ENCODE measurements around the gene ODC1. TPM values are rescaled to one million over a fixed set of nuclear protein-coding genes. Genes with fewer than 3 reads are reported as not detected.

The ODC1 gene
- total RNA-seq, 2 experiments from 2014 or later, result 180 to 181 TPM

DNA sequence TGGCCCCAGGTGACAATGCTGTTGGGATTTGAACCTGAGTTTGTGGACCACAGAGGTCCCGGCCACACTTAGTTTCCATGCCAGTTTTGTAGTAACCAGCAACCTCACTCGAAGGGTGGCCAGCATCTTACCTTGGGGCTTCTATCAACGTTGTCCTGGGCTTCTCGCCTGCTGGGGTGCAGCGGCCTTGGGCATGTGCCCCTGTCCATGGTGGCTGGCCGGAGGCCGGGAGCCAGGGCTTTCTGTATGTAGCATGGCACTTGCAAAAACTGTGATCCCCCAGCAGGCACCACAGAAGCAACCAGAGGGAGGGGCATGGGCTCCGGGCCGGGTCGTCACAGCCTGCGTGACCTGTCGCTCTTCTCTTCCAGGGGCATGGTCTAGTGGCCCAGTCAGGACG lies 51.7 kb downstream of the ODC1 start:
- DNase-seq, result no peak
- peaks cover 3% of the 10 kb centered on the region for H3K9me3 Mint-ChIP-seq
- POLR2A ChIA-PET, result no interaction called here
- peak overlapping the region; percentile 7 for H3K27ac Mint-ChIP-seq
- CTCF ChIA-PET, result interaction anchor here (0.9 kb wide), 1 partner anchor 12 kb away, joined by 5 read pairs; no protein-coding TSS in a partner anchor
- H3K27me3 Mint-ChIP-seq, result no peaks in the 10 kb centered on the region
- H3K4me3 Mint-ChIP-seq, result no peak overlapping the region
- H3K36me3 Mint-ChIP-seq (ENCODE audit: low read depth), result peaks cover 40% of the 10 kb centered on the region
- peaks cover 50% of the 10 kb centered on the region for H3K4me1 Mint-ChIP-seq (ENCODE audit: low read depth)
- intact Hi-C loops (cut with micrococcal nuclease), result no loop called here
- TF ChIP-seq, protein P1, sequence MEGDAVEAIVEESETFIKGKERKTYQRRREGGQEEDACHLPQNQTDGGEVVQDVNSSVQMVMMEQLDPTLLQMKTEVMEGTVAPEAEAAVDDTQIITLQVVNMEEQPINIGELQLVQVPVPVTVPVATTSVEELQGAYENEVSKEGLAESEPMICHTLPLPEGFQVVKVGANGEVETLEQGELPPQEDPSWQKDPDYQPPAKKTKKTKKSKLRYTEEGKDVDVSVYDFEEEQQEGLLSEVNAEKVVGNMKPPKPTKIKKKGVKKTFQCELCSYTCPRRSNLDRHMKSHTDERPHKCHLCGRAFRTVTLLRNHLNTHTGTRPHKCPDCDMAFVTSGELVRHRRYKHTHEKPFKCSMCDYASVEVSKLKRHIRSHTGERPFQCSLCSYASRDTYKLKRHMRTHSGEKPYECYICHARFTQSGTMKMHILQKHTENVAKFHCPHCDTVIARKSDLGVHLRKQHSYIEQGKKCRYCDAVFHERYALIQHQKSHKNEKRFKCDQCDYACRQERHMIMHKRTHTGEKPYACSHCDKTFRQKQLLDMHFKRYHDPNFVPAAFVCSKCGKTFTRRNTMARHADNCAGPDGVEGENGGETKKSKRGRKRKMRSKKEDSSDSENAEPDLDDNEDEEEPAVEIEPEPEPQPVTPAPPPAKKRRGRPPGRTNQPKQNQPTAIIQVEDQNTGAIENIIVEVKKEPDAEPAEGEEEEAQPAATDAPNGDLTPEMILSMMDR (IDR thresholded peaks at IDR 0.05), result no peak
- no peak for ATAC-seq

DNA sequence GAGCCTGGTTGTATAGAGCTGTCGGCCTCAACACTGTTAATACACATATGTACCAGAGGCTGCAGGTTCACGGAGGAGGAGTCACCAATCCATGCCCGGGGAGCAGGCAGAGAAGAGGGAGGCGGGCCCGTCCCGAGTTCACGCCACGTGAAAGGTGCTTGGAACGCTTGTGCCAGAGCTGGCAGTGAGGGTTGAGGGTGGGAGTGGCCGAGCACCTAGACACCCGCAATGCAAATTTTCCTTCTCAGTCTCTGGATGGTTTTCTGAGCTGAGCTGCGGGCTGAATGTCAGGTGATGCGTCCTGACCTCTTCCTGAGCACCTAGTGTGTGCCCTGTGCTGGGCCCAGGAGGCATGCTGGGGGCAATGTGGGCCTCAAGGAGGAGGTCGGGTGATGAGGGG lies 52.2 kb downstream of the ODC1 start:
- intact Hi-C loops (cut with micrococcal nuclease), result no loop called here
- no peaks in the 10 kb centered on the region for H3K27me3 Mint-ChIP-seq
- POLR2A ChIA-PET, result no interaction called here
- DNase-seq, result no peak
- ATAC-seq, result no peak
- peaks cover 34% of the 10 kb centered on the region for H3K36me3 Mint-ChIP-seq (ENCODE audit: low read depth)
- TF ChIP-seq, protein P1 (IDR thresholded peaks at IDR 0.05), result no peak
- peaks cover 3% of the 10 kb centered on the region for H3K9me3 Mint-ChIP-seq
- CTCF ChIA-PET, result interaction anchor here (0.9 kb wide), 1 partner anchor 13 kb away, joined by 5 read pairs; no protein-coding TSS in a partner anchor
- peaks cover 47% of the 10 kb centered on the region for H3K4me1 Mint-ChIP-seq (ENCODE audit: low read depth)
- H3K4me3 Mint-ChIP-seq, result no peak overlapping the region
- H3K27ac Mint-ChIP-seq, result peak overlapping the region; percentile 26

- POLR2A ChIA-PET, result interaction anchor here (0.9 to 1.3 kb wide), 2 partner anchors 9 to 11 kb away, joined by 3 read pairs; no protein-coding TSS in a partner anchor
These were observed 54.5 kb downstream of the ODC1 start for GRCh38 chr2:10393640-10393982.

GRCh38 chr2:10392951-10393639 lies 55.0 kb downstream of the ODC1 start:
- ATAC-seq, result no peak
- Mint-ChIP-seq H3K36me3 (ENCODE audit: low read depth) (peaks cover 13% of the 10 kb centered on the region), H3K9me3 (no peaks in the 10 kb centered on the region), H3K27ac (peak overlapping the region; percentile 61), H3K27me3 (no peaks in the 10 kb centered on the region), H3K4me3 (no peak overlapping the region), H3K4me1 (ENCODE audit: low read depth) (peaks cover 56% of the 10 kb centered on the region)
- POLR2A ChIA-PET, result interaction anchor here (0.9 to 1.3 kb wide), 2 partner anchors 10 kb away, joined by 3 read pairs; no protein-coding TSS in a partner anchor
- TF ChIP-seq, protein P1 (IDR thresholded peaks at IDR 0.05), result no peak
- DNase-seq, result no peak
- CTCF ChIA-PET, result interaction anchor here (1.4 to 5.2 kb wide), 2 partner anchors 15 to 42 kb away, joined by 6 to 40 read pairs; no protein-coding TSS in a partner anchor
- intact Hi-C loops (cut with micrococcal nuclease), result no loop called here

More at GRCh38 chr2:10393640-10393982, 54.5 kb downstream of the ODC1 start:
- DNase-seq, result no peak
- ATAC-seq, result no peak
- Mint-ChIP-seq H3K27me3 (no peaks in the 10 kb centered on the region), H3K4me1 (ENCODE audit: low read depth) (peaks cover 51% of the 10 kb centered on the region), H3K36me3 (ENCODE audit: low read depth) (peaks cover 16% of the 10 kb centered on the region), H3K27ac (no peak overlapping the region), H3K4me3 (no peak overlapping the region), H3K9me3 (peaks cover under 1% of the 10 kb centered on the region)
- CTCF ChIA-PET, result interaction anchor here (1.1 kb wide), 1 partner anchor 15 kb away, joined by 3 read pairs; no protein-coding TSS in a partner anchor
- intact Hi-C loops (cut with micrococcal nuclease), result no loop called here
- TF ChIP-seq, protein P1 (IDR thresholded peaks at IDR 0.05), result no peak

GRCh38 chr2:10392548-10392947 lies 55.6 kb downstream of the ODC1 start:
- no peak for DNase-seq
- no peaks in the 10 kb centered on the region for H3K9me3 Mint-ChIP-seq
- H3K4me1 Mint-ChIP-seq (ENCODE audit: low read depth), result peaks cover 58% of the 10 kb centered on the region
- intact Hi-C loops (cut with micrococcal nuclease), result no loop called here
- no peak for ATAC-seq
- H3K4me3 Mint-ChIP-seq, result no peak overlapping the region
- H3K27me3 Mint-ChIP-seq, result no peaks in the 10 kb centered on the region
- CTCF ChIA-PET, result interaction anchor here (1.1 to 5.2 kb wide), 3 partner anchors 9 to 42 kb away, joined by 4 to 40 read pairs (median 6); no protein-coding TSS in a partner anchor
- TF ChIP-seq, protein P1 (IDR thresholded peaks at IDR 0.05), result no peak
- H3K27ac Mint-ChIP-seq, result peak overlapping the region; percentile 61
- POLR2A ChIA-PET, result interaction anchor here (0.9 to 1.3 kb wide), 2 partner anchors 9 to 10 kb away, joined by 3 to 4 read pairs; no protein-coding TSS in a partner anchor
- peaks cover 10% of the 10 kb centered on the region for H3K36me3 Mint-ChIP-seq (ENCODE audit: low read depth)

All from activated CD8-positive, alpha-beta T cell treated with anti-CD3 and anti-CD28 coated beads for 36 hours (primary cell).